Measurements from ENCODE around the gene RHOT1. TPM values are rescaled to one million over a fixed set of nuclear protein-coding genes. Genes with fewer than 3 reads are reported as not detected.

RHOT1 gene
- total RNA-seq, 1 experiment from 2014 or later: 24.4 TPM

DNA sequence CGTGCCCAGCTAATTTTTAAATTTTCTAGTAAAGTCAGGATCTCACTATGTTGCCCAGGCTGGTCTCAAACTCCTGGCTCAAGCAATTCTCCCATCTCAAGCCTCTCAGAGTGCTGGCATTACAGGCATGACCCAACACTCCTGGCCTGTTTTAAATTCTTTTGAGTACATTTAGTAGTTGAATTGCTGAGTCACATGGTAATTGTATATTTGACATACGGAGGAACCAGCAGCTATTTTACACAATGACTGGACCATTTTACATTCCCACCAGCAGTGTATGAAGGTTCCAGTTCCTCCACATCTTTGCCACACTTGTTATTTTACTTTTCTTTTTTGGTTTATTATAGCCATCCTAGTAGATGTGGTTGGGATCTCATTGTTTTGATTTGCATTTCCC is 43.6 kb downstream of the RHOT1 start:
- Histone ChIP-seq H4K20me1 (ENCODE audit: control insufficient read depth, insufficient read depth, insufficient read length) (no peaks in the 10 kb centered on the region), H2BK5ac (ENCODE audit: insufficient read length, low read length) (no peak overlapping the region), H3K4ac (ENCODE audit: low read depth, low read length) (no peak overlapping the region), H3K27me3 (ENCODE audit: insufficient read depth, low read length) (no peaks in the 10 kb centered on the region), H2BK12ac (ENCODE audit: insufficient read length, low read depth, low read length) (no peak overlapping the region), H4K91ac (ENCODE audit: insufficient read length, low read depth, low read length) (no peak overlapping the region), H2BK120ac (ENCODE audit: low read depth, low read length, poor library complexity, severe bottlenecking) (no peak overlapping the region), H3K9me3 (ENCODE audit: control insufficient read depth, low read depth, low read length) (no peaks in the 10 kb centered on the region), H4K8ac (replicated peaks; ENCODE audit: insufficient read length, low read depth, low read length) (no peak overlapping the region), H3K4me2 (ENCODE audit: insufficient read depth, insufficient read length, low read length) (no peak overlapping the region), H3K4me1 (ENCODE audit: insufficient read depth, low read length) (no peaks in the 10 kb centered on the region), H3K79me1 (ENCODE audit: insufficient read depth, low read depth, low read length, poor library complexity, severe bottlenecking) (no peaks in the 10 kb centered on the region), H2BK15ac (ENCODE audit: low read depth, low read length) (no peak overlapping the region), H3T11ph (ENCODE audit: low read length) (no peak overlapping the region), H3K56ac (ENCODE audit: insufficient read length, low read depth, low read length) (no peak overlapping the region), H3K9ac (ENCODE audit: extremely low read depth, insufficient read length, low read length) (no peak overlapping the region), H3K27ac (ENCODE audit: insufficient read length, low read depth, low read length) (no peak overlapping the region), H3K14ac (ENCODE audit: insufficient read depth, low read length) (no peak overlapping the region), H4K5ac (ENCODE audit: insufficient read length, low read depth, low read length) (no peak overlapping the region), H2BK20ac (ENCODE audit: low read depth, low read length, poor library complexity, severe bottlenecking) (no peak overlapping the region), H3K18ac (ENCODE audit: insufficient read length, low read depth, low read length) (no peak overlapping the region), H2AK5ac (ENCODE audit: insufficient read length, low read length) (no peak overlapping the region), H3K23ac (ENCODE audit: insufficient read length, low read depth, low read length) (no peak overlapping the region), H3K79me2 (ENCODE audit: insufficient read depth, low read length) (no peaks in the 10 kb centered on the region), H3K23me2 (ENCODE audit: insufficient read length, low read depth, low read length, poor library complexity, severe bottlenecking) (no peaks in the 10 kb centered on the region), H2AFZ (ENCODE audit: low read length) (no peak overlapping the region)
- WGBS (ENCODE audit: extremely low coverage, insufficient read length, low lambda C conversion rate): no CpG with 5 or more reads among the region's 2 CpGs
- no peak for DNase-seq
- Mint-ChIP-seq H3K4me1 (no peaks in the 10 kb centered on the region), H3K36me3 (ENCODE audit: insufficient read depth in 1 of 3, low read depth in 3 of 3) (peaks cover 12 to 34% (median 26%) of the 10 kb centered on the region in 3 experiments; a peak in 6 of 7 replicates), H3K27ac (no peak overlapping the region), H3K4me3 (no peak overlapping the region), H3K9me3 (no peaks in the 10 kb centered on the region), H3K27me3 (ENCODE audit: low read depth) (no peaks in the 10 kb centered on the region)
- TF ChIP-seq, protein P1, sequence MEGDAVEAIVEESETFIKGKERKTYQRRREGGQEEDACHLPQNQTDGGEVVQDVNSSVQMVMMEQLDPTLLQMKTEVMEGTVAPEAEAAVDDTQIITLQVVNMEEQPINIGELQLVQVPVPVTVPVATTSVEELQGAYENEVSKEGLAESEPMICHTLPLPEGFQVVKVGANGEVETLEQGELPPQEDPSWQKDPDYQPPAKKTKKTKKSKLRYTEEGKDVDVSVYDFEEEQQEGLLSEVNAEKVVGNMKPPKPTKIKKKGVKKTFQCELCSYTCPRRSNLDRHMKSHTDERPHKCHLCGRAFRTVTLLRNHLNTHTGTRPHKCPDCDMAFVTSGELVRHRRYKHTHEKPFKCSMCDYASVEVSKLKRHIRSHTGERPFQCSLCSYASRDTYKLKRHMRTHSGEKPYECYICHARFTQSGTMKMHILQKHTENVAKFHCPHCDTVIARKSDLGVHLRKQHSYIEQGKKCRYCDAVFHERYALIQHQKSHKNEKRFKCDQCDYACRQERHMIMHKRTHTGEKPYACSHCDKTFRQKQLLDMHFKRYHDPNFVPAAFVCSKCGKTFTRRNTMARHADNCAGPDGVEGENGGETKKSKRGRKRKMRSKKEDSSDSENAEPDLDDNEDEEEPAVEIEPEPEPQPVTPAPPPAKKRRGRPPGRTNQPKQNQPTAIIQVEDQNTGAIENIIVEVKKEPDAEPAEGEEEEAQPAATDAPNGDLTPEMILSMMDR (conservative IDR thresholded peaks at IDR 0.05): no peak

Data from H9 (cell line).